GM08714 (cell line): ENCODE results near the gene SYT2.
"Not testable (repeated sequence)": the region's sequence is repeated elsewhere in the genome, so short reads cannot be mapped to it uniquely, and the experiment has no call there.

Experiments used
- H3K4me3 ChIP-seq: fragments of 200-500 bp; sonication (Bioruptor generic); 2 replicates; pipeline ENCODE4 v1.5.1; 2014; ENCODE audit warnings: mild to moderate bottlenecking, low read length, inconsistent platforms
- ZNF274 ChIP-seq: IDR thresholded peaks from 2 replicates; pipeline ENCODE4 v1.6.1; 2012; ENCODE audit warnings: mild to moderate bottlenecking, low read depth, low read length

SYT2 gene

DNA sequence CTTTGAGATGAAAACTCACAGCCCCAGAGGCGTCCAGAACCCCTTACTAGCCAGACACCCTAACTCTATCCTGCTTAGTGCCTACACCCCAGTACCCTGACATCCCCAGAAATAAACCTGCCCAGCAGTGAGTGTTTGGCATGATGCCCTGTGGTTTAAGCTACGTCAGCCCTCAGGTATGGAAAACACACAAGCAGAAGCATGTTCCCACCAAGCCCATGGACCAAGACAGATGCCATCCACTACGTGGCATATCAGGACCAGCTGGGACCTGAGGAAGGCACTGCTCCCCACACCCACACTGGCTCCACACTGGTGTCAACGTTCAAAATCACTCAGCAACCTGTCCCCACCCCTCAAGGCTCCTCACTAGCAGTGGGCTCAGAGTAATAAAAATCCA, 116.4 kb downstream of the SYT2 start:
- no peak for TF ChIP-seq ZNF274
- no peak overlapping the region for H3K4me3 ChIP-seq

DNA sequence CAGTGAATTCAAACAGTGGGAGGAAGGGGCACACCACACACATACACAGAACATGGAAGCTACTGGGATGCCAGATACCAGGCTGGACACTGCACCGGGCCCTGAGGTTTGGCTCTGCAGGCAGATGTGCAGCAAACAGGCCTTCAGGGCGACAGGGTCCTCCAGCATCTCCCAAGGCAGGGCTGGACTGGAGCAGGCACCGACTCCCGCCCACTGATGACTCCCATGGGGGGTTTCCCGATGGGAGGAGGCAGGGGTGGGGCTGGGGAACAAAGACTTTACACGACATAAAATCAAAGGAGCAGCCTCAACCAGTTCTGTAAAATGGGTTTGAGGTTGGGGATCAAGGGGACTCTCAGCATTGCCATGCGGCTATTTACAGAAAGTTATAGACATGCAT, 118.1 kb downstream of the SYT2 start:
- H3K4me3 ChIP-seq, result no peak overlapping the region
- no peak for TF ChIP-seq ZNF274

DNA sequence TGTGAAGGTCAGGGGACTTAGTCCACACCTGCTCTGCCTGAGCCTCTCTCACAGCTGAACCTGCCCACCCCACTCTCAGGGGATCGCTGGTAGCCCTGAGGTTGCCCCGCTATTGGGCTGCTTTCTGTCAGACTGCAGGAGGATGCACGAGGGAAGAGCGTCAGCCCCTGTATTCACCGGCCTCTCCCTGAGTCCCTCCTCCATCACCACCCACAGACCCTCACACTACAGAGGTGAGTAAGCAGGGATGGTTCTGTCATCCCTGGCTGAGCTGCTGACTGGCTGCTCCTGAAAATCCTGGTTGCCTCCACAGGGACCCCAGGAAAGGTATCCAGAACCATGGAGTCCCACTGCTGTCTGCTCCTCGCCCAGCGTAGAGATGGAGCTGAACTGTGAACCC, 118.7 kb downstream of the SYT2 start:
- no peak overlapping the region for H3K4me3 ChIP-seq
- TF ChIP-seq ZNF274, result no peak

DNA sequence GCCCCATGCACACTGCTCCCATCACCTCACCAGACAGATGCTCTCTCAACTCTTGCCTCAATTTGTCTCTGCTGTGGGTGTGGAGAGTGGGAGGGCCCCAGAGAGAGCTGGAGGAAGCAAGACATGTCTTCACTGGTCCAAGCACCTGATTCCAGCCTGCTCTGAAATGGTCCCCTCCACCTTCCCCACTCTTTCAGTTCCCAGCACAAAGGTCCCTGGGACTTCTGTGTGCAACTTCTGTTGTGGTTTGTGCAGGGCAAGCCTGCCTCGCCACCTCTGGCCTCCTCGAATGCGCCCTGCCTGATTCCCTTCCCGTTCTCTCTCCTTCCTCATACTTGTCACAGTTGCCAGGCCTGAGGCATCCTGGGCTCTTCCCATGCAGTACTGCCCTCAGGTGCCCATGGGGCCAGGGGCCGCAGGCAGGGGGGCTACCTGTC, 119.3 kb downstream of the SYT2 start:
- no peak for TF ChIP-seq ZNF274

DNA sequence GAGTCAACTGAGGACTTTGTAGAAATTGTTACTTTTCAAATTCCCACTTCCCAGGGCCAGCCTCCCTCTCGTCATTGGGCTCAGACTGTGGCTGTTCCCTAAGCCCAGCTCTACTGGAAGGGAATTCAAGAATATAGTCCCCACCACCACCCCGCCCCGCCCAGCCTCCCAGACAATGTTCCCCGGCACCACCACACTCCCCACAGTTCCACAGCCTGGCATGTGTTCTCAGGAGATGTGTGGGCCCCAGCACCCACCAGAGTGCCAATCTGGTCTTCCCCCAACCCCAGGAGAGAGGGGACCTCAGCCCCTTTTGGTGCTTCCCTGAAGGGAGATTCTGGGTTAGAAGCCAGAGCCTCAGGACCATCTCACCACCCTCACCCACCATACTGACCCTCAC, 120.1 kb downstream of the SYT2 start:
- H3K4me3 ChIP-seq, result no peak overlapping the region
- no peak for TF ChIP-seq ZNF274

More for the DNA sequence above, 119.3 kb downstream of the SYT2 start:
- H3K4me3 ChIP-seq, result no peak overlapping the region

DNA sequence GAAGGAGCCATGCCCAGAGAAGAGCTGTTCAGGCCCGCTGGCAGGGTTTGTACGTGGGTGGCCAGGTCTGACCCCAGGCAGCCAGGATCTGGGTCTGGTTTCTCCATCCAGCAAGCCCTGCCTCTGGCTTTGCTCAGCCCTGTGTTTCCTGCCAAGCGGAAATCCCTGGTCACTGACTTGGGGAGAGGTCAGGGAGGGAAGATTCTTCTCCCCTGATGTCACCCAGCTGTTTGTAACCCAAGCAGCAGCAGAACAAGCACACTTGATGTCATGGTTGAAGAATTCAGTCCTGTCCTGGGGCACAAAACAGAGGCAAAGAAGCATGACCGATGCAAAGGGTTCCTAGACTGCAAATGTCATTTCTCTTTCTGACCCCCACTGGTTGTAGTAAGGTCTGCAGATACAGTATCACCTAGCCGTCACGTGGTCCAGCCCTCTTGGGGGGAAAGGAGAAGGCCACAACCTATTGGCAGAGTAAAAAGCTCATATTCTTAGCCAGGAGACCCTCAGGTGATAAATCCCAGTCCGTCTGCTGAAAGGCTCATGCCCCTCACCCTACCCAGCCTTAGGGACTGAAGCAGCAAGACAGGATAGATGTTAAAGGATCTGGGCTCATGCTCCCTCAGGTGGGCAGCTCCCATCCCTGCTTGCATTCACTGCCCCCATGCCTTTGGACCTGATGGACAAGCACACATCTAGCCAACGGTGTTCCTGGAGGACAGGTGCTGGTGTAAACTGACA, 120.9 kb downstream of the SYT2 start:
- H3K4me3 ChIP-seq, result no peak overlapping the region
- TF ChIP-seq ZNF274, result no peak

DNA sequence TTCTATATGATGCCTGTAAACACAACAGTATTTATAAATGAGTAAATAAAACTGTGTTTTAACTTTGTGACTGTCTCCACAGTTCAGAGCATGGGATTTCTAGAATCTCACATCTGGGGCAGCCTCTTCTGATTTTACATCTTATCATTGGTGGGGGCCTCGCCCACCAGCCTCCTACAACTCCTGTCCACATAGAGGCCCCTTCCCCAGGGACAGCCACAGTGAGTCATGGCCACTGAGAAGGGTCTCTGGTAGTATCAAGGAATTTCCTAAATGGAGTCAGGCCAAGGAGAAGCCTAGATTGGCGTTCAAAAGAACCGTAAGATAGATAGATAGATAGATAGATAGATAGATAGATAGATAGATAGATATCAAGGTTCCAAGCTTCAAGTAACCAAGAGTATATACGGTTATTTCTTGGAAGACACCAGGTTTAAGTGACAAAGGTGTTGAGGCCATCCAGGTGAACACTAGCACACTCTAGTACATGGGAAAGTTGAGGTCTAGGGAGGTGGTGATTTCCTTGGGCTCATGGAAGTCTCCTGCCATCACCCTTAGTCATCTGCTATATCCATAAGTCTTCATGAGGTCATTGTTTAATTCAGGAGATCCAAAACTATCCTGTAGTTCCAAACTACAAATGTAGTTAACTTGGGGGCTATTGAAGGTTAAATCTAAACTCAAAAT, 121.6 kb downstream of the SYT2 start:
- no peak for TF ChIP-seq ZNF274

DNA sequence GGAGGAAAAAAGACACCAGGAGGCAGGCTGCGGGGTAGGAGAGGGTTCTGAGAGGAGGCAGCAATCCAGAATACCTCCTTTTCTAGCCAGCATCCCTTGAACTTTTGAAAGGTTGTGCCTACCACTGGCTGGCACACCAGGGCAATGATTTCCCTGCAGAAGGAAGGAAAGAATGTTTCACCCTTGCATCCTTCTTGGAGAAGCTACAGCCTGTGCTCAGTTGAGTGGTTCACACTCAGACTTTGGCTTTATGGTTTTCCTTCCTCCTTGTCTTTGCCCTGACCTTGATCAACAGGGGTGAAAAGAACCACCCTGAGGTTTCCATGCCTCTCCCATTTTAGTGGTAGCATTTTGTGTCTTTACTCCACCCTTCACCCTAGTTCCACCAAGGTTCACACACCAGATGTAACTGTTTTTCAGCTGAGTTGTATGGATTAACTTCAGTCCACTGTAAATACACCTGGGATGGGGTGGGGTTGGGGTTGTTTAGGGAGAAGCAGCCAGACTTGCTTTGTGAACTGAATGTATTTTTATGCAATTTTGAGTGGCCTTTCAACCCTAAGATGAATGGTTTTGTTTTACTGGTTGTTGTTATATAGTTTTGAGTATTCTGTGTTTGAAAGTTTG, 122.3 kb downstream of the SYT2 start:
- no peak for TF ChIP-seq ZNF274
- H3K4me3 ChIP-seq, result no peak overlapping the region

More for the DNA sequence above, 121.6 kb downstream of the SYT2 start:
- no peak overlapping the region for H3K4me3 ChIP-seq

DNA sequence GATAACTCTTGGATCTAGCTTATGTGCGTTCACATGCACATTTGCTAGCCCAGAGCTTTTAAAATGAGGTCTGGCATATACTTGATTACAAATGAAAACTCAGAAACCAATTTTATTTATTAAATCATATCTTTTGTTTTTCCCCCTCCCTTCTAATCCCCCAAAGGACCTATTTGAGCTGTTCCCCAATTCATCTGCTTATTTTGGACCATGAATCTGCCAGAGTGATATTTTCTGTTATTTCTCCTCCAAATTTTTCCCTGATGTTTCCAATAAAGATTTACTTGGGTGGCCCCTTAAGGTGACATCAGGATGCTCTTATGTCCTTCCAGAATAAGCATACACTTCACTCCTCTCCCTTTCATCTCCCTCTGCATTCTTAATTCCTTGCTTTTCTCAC, 123.4 kb downstream of the SYT2 start:
- no peak for TF ChIP-seq ZNF274
- H3K4me3 ChIP-seq, result no peak overlapping the region

DNA sequence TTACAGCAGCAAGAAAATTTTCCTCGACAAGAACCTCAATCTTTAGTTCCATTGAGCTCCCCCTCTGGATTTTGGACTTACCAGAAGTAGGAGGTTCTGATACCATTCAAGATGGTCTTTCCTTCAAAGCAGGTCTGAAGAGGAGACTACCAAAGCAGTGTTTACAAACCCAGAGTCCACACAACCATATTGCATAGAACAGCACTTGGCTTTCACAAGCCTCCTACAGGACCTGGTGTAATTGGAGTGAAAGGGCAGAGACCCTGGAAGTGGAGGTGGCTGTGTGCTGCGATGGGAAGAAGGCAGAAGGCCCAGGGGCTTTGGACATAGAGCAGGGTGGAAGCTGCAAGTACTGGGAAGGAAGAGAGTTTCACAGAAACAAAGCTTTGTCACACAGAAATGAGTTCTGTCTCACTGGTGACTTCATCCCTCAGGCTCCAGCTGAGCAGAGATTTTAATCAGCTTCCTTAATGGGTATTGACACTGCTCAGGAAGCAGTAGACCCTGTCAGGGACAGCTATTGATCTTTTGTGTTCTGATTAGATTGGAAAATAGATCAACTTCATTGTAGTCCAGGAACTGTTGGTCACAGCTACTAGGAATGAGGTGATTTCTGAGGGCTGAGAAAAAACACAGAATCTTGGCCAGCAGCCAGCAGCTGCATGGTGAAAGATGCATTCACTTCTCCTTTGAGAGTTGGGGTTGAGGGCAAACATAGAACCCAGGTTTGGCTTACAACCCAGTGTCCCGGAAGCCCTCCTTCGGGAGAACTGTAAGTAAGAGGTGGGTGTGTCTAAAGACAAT, 124.0 kb downstream of the SYT2 start:
- no peak overlapping the region for H3K4me3 ChIP-seq

DNA sequence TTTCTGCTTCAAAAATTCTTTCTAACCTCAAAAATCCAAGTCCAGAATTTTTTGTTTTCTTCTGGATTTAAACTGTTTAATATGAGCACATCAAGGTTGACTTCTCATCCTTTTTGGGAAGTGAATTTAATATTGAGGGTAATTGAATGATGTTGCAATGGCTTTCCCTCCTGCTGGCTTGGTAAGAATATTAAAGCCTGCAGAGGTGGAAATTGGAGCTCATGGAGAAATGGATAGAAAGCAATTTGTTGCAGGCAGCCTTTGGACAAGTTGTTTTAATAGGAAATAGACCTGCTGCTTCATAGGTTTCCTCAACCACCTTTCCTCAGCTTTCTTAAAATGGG, 124.7 kb downstream of the SYT2 start:
- no peak for TF ChIP-seq ZNF274
- no peak overlapping the region for H3K4me3 ChIP-seq

More for the DNA sequence above, 124.0 kb downstream of the SYT2 start:
- TF ChIP-seq ZNF274, result no peak

DNA sequence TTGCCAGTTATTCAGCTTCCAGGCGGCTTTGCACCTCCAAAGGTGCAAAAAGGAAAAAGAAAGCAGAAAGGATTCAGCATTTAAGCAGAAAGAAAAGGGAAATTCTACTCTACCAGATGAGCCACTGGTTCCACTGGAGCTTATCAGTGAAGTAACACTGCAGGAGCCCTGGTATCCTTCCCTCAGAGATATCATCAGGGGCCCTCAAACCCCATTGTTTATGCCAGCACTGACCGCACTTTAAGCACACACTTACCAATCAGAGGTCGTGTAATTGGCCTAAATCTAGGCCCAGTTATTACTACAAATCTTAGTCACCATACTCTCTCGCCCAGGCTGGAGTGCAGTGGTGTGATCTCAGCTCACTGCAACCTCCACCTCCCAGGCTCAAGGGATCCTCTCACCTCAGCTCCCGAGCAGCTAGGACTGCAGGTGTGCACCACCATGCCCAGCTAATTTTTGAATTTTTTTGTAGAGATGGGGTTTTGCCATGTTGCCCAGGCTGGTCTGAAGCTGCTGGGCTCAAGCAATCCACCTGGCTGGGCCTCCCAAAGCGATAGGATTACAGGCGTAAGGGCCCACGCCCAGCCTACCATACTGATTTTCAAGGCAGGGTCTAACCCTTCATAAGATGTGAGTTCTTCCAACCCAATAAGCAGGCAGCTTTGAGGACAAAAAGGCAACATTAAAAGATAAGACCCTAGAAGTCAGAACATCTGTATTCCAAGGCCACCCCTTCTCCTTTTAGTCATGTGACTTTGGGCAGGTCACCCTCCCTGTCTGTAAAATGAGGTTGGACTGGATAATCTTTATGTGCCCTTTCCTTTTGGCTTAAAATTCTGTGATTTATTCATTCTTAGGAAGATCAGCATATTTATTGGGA, 125.3 kb downstream of the SYT2 start:
- TF ChIP-seq ZNF274, result no peak
- no peak overlapping the region for H3K4me3 ChIP-seq

DNA sequence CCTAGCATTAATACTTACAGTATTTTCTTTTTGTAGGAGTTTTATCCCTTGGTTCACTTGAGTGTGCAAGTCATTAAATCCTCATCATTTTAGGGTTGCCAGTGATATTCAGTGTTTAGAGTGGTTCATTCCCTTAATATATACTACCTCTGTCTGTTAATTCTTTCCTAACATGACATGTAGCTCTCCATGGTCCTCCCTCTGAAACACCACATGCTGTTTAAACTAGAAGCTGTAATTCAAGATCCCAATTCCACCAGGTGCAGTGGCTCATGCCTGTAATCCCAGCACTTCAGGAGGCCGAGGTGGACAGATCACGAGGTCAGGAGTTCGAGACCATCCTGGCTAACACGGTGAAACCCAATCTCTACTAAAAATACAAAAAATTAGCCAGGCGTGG, 127.9 kb downstream of the SYT2 start:
- H3K4me3 ChIP-seq, result not testable (repeated sequence)

DNA sequence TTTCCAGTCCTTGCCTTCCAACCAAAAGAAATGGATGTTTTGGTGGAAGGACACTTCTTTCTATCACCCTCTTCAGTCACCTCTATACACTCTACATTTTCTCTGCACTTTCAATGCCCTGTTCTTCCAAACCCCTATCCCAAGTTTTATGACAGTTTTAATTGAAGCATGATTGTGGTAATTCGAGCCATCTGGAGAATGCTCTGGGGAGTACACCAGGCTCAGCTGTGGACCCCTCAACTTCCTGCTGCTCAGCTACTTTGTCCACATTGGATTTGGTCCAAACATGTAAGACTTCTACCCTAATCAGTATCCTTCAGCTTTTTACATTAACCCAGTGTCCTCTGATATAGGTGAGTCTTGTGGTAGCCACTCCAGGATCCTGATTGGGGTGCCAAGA, 129.6 kb downstream of the SYT2 start:
- H3K4me3 ChIP-seq, result no peak overlapping the region
- TF ChIP-seq ZNF274, result no peak
